GM10248 (cell line): Measurements from ENCODE around the gene TRPM2.

Experiments used
- CTCF ChIA-PET: fragments of 300-600 bp; sonication (Branson Sonifier 250); formaldehyde crosslinking; extraction: SDS; loops from one replicate; lab custom pipeline; 2021; ENCODE audit warnings: antibody characterized with exemption; lab: Yijun Ruan, JAX
- POLR2A ChIA-PET: fragments of 350-650 bp; sonication (Branson Sonifier 250); formaldehyde crosslinking; extraction: SDS; loops from one replicate; lab custom pipeline; 2020; ENCODE audit warnings: antibody characterized with exemption; lab: Yijun Ruan, JAX
- DNase-seq: peaks from one replicate; pipeline ENCODE4 v3.0.0; 2012; ENCODE audit errors: extremely low spot score
- TF ChIP-seq, protein P1 (sequence below): IDR thresholded peaks from 2 replicates; pipeline ENCODE4 v1.5.1; 2012; ENCODE audit warnings: mild to moderate bottlenecking, low read depth; ENCODE audit errors: extremely low read depth, missing control alignments, control extremely low read depth

The TRPM2 gene

GRCh38 chr21:44454747-44455523 lies 101.5 kb downstream of the TRPM2 start, which contains the start of gene LRRC3:
LRRC3 (plus strand) TSS chr21:44455510; CDS start chr21:44456645, 1,135 bp downstream.
- DNase-seq: peak; percentile 90
- TF ChIP-seq, protein P1, sequence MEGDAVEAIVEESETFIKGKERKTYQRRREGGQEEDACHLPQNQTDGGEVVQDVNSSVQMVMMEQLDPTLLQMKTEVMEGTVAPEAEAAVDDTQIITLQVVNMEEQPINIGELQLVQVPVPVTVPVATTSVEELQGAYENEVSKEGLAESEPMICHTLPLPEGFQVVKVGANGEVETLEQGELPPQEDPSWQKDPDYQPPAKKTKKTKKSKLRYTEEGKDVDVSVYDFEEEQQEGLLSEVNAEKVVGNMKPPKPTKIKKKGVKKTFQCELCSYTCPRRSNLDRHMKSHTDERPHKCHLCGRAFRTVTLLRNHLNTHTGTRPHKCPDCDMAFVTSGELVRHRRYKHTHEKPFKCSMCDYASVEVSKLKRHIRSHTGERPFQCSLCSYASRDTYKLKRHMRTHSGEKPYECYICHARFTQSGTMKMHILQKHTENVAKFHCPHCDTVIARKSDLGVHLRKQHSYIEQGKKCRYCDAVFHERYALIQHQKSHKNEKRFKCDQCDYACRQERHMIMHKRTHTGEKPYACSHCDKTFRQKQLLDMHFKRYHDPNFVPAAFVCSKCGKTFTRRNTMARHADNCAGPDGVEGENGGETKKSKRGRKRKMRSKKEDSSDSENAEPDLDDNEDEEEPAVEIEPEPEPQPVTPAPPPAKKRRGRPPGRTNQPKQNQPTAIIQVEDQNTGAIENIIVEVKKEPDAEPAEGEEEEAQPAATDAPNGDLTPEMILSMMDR: no peak
- ChIA-PET CTCF (no interaction called here), POLR2A (no interaction called here)

DNA sequence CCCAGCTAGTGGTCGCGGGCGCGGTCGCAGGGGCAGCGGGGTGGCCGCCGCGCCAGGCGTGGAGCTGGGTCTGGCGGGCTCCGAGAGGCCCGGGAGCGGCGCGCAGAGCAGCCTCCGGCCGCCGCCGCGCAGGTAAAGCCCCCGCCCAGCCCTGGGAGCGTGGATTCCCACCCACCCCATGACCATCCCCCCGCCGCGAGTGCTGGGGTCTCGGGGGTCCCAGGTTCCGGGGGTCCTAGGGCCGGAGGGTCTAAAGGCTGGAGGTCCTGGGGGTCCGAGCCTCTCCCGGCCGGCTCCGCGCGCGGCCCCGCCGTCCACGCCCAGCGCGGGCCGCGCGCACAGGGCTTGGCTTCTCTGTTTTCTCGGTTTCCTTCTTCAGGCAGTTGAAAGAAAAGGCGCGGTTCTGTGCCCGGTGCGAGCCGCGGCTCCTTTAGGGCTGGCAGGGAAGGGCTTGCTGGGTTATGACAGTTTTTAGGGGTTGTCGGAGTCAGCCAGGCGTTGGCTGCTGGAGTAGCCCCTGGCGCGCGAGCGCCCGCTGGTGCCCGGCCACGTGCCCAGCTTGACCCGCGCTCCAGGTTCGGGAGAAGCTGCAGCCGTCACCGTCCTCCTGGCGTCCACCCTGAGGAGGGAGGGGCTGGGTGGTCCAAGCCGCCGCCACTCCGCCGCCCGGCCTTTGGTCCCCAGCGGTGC lies 102.2 kb downstream of the TRPM2 start:
- POLR2A ChIA-PET: no interaction called here
- DNase-seq: peak; percentile 55
- TF ChIP-seq, protein P1: peak; percentile 49
- CTCF ChIA-PET: interaction anchor here (1.0 to 2.0 kb wide), 2 partner anchors 25 to 64 kb away, joined by 3 to 6 read pairs; no protein-coding TSS in a partner anchor

DNA sequence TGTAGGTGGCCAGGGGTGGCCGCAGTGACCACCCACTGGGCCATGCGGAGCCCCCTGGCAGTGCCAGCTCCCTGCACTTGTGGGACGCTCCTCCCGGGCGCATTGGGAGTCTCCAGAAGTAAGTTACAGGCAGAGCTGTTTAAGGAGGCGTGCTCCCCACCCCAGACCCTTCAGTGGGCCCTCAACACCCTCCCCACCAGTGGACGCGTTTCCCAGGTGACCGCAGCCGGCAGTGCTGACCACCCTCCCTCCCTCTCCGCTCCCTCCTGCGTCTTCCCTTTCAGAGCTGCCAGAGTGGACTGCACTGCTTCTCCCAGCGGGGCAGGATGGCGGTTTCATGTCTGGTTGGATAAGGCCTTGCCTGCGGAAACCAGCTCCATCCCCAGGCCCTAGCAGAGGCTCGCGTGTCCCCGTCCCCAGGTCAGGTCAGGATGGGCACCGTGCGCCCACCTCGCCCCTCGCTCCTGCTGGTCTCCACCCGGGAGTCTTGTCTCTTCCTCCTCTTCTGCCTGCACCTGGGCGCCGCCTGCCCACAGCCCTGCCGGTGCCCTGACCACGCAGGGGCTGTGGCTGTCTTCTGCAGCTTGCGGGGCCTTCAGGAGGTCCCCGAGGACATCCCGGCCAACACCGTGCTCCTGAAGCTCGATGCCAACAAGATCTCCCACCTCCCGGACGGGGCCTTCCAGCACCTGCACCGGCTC lies 102.9 kb downstream of the TRPM2 start:
- CTCF ChIA-PET: interaction anchor here (1.0 to 2.0 kb wide), 2 partner anchors 24 to 65 kb away, joined by 3 to 6 read pairs; no protein-coding TSS in a partner anchor

DNA sequence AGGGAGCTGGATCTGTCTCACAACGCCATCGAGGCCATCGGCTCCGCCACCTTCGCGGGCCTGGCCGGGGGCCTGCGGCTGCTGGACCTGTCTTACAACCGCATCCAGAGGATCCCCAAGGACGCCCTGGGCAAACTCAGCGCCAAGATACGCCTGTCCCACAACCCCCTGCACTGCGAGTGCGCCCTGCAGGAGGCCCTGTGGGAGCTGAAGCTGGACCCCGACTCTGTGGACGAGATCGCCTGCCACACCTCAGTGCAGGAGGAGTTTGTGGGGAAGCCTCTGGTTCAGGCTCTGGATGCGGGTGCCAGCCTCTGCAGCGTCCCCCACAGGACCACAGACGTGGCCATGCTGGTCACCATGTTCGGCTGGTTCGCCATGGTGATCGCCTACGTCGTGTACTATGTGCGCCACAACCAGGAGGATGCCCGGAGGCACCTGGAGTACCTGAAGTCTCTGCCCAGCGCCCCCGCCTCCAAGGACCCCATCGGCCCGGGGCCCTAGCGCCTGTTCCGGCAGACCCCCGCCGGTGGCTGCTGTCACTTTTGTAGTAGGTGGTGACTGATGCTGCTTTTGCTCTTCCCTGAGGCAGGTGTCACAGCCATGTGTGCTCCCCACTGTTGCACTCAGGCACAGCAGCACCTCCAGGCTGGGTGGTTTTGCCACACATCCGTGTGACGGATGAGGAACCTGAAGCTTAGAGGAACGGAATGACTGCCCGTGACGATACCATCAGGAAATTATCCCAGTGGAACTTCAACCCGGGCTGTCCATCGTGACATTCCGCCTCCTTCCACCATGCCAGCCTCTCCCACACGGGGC lies 103.7 kb downstream of the TRPM2 start:
- ChIA-PET POLR2A (no interaction called here), CTCF (interaction anchor here (1.0 to 2.0 kb wide), 2 partner anchors 23 to 66 kb away, joined by 3 to 6 read pairs; no protein-coding TSS in a partner anchor)
- no peak for DNase-seq
- TF ChIP-seq, protein P1: no peak

More for the DNA sequence above, 102.9 kb downstream of the TRPM2 start:
- no peak for DNase-seq
- POLR2A ChIA-PET: no interaction called here
- TF ChIP-seq, protein P1: no peak

DNA sequence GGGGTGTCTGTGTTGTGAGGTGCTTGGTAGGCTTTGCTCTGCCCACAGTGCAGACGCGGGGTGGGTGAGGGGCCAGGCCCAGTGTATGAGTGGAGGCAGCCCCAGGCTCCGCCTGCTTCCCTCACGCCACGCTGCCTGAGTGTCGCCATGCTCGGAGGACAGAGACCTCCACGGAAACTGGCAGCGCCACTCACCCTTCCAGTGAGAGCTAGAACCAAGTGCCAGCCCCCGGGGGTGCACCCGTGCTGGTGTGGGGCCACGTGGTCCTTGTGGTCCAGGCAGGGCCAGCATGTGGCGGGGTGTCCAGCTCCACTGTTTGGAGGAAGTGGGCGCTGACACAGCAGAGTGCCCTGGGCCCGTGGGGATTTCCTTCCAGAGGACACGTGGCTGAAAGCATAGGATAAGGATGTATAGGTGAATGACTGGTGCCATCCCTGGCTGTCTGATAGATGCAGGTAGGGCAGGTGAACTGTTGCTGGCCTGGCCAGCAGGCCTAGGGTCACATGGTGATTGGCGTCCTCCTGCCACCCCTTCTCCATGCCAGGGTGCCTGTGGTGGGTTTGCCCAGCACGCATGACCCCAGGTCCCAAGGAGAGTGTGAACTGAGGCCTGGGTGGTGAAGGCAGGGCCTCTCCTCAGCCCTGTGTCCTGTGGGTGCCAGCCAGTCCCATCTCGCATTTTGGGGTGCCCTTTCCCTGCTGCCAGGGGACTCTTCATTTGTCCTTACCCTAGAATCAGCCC lies 105.7 kb downstream of the TRPM2 start:
- POLR2A ChIA-PET: no interaction called here
- CTCF ChIA-PET: no interaction called here
- TF ChIP-seq, protein P1: no peak
- no peak for DNase-seq
